NCI-H524 treated with DMSO at 0.1 percent for 48 hours (cell line): ENCODE measurements around the gene WNT7B.

ENCODE experiments used
- DNase-seq: peaks from one replicate; lab custom pipeline; 2025; lab: John Stamatoyannopoulos, UW

The WNT7B gene

GRCh38 chr22:45971408-45972028 lies 5.4 kb downstream of the WNT7B start:
- DNase-seq, result no peak

DNA sequence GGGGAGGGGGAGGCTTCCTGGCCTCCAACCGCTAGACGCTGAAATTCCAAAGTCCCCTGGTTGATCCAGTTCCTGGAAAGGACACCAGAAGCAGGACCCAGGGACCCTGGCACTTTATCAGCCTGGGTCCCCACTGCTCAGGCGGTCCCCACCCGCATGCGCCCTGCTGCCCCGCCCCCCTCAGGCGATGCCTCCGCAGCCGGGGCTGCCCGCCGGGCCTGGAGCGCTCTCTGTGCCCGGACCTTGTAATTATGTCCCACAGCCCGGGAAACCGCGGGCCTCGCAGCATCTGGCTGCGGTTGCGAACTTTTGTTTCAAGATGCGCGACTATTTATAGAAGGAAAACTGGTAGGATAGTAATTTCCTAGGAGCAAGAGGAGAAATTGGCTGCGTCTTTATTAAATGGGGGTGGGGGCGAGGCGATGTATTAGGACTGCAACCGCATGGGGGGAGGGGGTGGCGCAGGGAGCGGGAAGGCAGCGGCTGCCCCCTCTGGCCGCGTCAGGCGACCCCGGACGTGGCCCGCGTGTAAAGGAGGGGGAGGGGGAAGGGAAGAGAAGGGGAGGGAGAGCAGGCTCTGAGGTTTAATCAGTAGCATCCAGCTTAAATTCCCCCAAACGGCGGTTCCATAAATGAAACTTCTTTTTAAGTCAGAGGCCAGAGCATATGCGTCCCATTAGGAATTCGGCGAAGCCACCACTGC lies 6.1 kb downstream of the WNT7B start:
- DNase-seq, result no peak

DNA sequence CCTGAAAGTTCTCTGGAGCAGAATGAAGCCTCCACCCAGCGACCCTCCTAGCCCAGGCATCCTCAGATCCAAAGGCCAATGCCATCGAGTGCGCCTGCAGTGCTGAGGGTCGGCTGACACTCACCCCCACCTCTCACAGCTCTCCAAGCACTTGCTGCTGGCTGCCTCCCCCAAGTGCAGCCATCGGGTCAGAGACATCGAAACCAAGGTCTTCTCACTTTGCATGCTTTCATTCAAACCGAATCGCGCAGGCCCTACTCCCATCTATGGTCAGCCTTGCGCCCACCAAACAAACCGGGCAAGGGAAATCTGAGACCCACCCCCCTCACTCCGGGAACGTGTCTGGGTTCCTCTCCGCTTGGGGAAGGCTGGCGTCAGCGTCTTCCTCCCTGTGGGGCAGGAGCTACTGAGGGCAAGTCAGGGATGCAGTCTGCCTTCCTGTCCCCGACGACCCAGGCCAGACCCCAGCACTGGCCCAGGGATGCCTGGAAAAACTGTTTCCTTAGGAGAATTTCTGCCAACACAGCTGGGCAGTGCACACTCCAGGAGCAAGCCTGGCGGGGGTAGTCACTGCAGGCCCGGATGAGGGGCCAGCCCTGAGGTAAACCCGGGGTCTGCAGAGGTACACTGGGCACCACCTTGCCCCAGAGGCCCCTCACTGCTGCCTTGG lies 7.0 kb downstream of the WNT7B start:
- no peak for DNase-seq

DNA sequence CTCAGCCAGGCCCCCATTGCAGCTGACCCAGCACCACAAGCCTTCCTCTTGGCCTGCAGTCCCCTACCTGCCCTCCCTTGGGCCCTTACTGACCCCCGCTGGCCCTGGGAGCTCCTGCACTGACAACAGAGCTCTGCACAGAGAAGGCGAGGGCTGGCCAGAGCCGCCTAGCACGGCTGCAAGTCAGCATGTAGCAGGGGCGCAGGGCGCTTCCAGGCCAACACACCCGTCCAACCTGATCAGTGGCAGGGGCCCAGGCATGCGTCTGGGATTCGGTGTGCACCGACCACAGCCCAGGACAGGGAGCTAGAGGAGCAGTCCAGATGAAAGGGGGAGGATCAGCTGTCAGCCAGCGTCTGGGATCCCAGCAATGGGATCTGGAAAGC lies 7.6 kb downstream of the WNT7B start:
- DNase-seq, result no peak

DNA sequence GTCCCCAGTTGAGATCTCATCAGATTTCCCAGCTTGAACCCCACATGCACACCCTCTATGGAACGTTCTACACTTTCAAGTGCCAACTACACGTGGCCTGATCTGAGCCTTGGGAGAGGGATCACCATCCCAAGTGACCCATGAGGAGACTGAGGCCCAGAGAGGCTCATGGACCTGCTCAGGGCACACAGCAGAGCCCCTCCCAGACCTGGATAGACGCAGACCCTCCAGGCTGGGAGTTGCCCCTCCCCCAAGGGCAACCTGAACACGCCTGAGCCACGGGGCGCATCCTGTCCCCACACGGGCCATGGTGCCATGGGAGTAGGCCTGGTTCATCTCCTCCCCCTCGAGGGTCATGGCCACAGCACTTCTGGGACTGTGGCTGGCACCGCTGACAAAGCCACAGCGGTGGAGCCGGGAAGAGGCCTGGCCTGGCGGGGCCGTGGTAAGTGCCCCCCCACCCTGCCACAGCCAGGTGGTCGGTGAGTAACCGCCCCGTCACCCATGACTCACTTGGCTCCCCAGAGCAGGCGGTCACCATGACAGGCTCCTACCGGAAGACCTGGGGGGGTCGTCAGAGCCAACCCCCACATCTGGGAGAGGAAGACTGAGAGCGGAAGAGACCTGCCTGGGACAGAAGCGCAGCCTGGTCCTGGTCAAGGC lies 8.1 kb downstream of the WNT7B start:
- no peak for DNase-seq

DNA sequence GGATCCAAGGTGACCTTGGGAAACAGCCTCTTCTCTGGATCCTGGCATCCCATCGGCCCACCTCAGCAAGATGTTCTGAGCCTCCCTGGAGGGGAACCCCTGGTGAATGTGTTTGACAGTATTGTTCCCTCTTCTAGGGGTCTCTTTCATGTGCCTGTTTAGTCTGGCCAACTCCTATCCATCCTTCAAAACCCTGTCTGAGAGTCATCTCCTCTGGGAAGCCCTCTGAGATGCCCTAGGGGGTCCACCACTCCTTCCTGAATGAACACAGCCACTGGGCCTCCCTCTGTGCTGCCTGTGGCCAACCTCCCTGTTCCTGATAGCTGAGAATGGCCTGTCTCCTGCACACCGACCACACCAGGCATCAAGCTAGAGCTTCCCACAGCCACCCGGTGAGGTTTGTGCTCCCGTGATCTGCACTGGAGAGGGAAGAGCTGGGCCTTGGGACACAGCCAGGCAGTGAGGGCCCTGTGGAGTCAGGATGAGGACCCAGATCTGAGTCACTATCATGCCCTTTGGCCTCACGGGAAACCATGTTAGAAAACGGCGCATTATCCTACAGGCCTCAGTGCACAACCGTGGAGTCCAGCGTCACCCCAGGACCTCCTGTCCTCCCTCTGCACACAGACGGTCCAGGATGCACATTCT lies 8.8 kb downstream of the WNT7B start:
- no peak for DNase-seq

GRCh38 chr22:45966895-45967365 lies 10.0 kb downstream of the WNT7B start:
- DNase-seq, result no peak

- peak; percentile 52 for DNase-seq
These were observed 10.6 kb downstream of the WNT7B start for GRCh38 chr22:45966320-45966894.

DNA sequence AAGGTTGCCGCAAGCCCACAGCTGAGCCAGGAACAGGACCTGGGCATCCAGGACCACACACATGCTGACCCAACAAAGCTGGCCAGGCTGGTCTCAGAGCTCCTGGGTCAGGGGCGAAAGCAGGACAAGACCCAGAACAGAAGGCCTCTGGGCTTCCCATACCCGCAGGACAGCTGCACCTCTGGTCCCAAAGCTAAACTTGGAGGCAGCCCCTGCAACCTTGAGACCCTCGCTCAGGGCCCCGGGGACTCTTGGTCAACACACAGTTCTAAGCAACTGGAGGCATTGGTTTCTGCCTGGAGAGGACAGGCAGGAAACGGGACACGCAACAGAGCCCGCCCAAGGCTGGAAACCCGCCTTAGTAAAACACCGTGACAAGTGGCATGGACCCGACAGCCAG lies 11.4 kb downstream of the WNT7B start:
- DNase-seq, result no peak

GRCh38 chr22:45964926-45965527 lies 11.9 kb downstream of the WNT7B start:
- no peak for DNase-seq

DNA sequence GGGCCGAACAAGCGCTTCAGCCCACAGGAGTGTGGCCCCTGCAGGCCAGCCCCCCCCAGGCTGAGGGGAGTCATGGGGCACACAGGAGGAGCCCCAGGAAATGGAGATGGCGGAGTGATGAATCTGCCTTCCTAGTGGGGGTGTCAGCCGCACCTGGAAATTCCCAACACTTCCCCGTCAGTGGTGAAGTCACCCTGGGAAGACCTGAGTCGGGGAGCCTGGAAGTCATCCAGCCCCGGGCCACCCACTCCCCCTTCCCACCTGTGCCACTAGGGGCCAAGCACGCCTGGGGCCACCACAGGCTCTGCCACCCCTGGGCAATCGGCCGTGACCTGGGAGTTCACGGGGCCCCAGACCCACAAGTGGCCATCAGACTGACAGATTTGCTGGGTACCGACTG lies 12.6 kb downstream of the WNT7B start:
- no peak for DNase-seq

DNA sequence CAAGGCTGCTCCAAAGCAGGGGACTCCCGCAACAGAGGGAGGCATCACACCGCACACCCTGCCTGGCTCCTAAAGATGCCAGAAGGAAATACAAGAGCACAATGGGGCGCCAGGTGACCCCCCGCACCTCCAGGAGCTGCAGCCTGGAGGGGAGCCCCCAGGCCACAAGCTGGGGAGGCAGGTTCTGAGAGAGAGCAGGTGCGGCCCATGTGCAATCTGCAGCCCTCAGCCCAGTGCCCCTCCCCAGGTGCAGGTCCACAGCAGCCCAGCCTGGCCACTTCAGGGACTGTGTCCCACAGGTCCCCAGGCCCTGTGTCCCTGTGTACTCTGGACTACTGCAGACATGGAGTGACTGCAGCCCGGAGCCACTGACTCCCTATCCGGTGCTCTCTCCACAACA lies 13.1 kb downstream of the WNT7B start:
- DNase-seq, result no peak

DNA sequence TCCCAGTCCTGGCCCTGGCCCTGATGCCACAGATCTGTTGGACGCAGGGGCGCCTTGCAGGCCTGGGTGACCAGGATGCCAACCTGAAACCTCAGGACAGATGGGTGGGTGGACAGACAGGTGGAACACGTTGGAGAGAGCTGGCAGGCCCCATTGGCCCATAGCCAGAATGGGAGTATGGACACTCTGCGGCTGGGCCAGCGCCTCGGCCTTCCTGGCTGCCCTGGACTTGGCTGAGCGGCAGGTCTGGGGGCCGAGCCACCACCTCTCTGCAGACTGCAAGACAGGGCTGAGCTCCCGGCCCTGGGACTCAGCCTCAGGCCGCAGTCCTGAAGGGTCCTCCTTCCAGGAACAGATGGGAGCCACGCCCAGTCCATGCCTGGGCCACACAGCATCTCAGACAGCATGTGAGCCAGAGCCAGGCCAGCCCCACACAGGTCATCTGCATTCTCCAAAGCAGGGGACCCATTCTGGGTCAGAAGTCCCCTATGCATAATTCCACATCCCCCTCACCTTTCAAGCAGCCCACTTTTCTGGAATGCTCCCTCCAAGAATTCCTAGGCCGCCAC lies 14.1 kb downstream of the WNT7B start:
- no peak for DNase-seq

- DNase-seq, result no peak
These were observed 14.6 kb downstream of the WNT7B start for GRCh38 chr22:45962434-45962718.

- DNase-seq, result no peak
These were observed 15.1 kb downstream of the WNT7B start for GRCh38 chr22:45961679-45962433.

DNA sequence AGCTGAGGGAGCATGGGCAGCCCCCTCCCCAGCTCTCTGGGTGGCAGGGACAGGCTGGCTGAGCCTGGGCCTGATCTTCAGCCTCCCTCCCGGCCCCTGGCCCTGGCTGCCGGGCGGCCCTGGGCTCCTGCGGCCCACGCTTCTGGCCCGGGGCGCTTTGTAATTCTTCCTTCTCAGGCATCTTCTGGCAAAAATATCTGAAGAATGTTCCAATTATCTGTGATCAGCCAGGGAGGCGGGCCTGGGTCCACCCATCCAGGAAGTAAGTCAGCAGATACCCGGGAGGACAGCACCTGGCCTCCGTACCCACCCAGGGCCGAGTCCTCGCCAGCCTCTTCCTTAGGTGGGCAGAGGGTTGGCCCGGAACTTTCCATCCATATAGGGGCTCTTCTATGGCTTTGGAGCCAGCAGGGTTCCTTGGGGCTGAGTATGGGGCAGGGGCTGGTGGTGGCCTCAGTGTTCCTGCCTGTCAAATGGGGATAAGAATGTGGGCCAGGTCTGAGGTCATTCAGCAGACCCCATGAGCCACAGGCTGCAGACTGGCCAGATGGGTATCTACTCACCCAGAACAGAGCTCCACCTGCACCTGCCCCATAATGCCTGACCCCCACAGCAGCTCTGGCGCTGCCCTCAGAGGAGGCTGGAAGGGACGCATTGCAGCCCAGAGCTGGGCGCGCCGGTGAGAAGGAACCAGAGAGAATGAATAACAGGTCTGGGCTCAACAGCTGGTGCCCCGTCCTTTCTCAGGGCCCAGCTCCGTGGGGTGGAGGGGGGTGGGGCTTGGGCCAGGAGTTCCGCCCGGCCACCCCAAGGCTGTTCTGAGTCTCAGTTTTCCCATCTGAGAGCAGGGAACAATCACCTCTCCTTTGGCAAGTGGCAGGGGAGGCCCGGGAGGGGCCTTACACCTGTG lies 16.2 kb downstream of the WNT7B start:
- no peak for DNase-seq

- no peak for DNase-seq
These were observed 17.1 kb downstream of the WNT7B start for GRCh38 chr22:45959719-45960476.

- no peak for DNase-seq
These were observed 18.0 kb downstream of the WNT7B start for GRCh38 chr22:45958971-45959370.

DNA sequence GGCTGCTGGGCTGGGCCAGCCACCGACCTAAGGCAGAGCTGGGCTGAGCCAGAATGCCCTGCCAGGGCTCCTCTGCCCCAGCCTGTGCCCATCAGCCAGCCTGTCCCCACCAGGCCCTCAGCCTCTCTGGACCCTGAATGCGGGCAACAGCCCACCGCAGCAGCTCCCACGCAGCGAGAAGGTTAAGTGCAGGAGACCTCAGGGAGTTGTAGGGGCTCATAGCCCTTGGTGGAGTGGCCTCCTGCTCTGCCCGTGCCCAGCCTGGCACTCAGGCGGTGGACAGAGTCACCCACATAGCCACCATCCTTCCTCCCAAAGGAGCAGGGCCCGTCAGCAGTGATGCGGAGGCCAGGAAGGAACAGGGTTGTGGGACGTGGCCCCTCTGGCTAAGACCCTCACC lies 19.1 kb downstream of the WNT7B start:
- DNase-seq, result no peak
